Measurements from ENCODE around the gene TRIP10.

- TF ChIP-seq CTCF (IDR thresholded peaks at IDR 0.05; ENCODE audit: low read length) (no peak), EZH2 (optimal IDR thresholded peaks at IDR 0.05; ENCODE audit: low read depth, low read length) (no peak)
Measured at GRCh38 chr19:6800991-6801484, 61.6 kb downstream of the TRIP10 start.

Measured in MM.1S (cell line).